ENCODE measurements around the gene RBM20. TPM values are rescaled to one million over a fixed set of nuclear protein-coding genes. Genes with fewer than 3 reads are reported as not detected.
A peak's percentile ranks its signal among the peaks of the same experiment; 100 is the strongest.

Gene RBM20
- total and polyA plus RNA-seq, 10 of the 15 experiments (the other 5 are each of a cell fraction or from before 2014, with no cell fraction given) = 0.04 to 0.26 (median 0.15) TPM

DNA sequence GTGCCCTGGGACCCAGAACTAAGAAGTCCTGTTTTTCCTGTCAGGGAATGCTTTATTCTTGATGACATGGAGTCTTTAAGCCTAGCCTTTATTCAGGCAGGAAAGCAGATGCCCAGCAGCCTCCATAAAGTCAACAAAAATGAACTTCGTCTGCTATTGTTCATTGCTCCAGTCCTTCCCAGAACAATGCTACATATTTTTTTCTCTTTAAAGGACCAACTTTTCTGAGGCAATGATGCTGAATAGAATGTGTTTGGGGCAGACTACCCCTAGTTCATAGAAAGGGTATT is 180.0 kb downstream of the RBM20 start (continued):
- TF ChIP-seq POLR2AphosphoS2 (IDR thresholded peaks at IDR 0.05; ENCODE audit: low read depth, low read length) = no peak

DNA sequence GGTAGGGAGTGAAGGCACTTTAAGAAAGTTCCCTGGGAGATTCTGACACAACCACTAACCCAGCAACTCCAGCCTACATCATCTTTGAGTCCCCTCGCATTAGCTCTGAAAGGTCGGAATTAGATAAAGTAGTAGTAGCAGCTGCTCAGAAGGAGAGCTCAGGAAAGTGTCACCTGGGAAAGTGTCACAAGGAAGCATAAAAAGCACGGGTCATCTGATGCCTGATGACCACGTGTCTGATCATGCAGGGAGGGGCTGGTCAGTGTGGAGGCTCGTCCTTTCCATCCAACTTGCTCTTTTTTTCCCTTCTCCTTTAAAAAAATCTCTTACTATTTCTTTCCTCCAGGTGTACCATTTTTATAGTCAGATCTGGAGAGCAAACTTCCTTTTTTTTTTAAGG is 180.5 kb downstream of the RBM20 start:
- no peak for DNase-seq (ENCODE audit: low read depth, low spot score)
- WGBS (ENCODE audit: insufficient coverage, insufficient replicate concordance, low lambda C conversion rate, missing lambda C conversion rate) = 77% methylated on average over 5 of the region's 5 CpGs
- Histone ChIP-seq H4K20me1 (ENCODE audit: control insufficient read depth, insufficient read depth) (no peaks in the 10 kb centered on the region), H3K79me2 (ENCODE audit: control insufficient read depth, insufficient read depth, low read length) (no peaks in the 10 kb centered on the region), H3K4me3 (no peak overlapping the region), H3K9ac (ENCODE audit: control insufficient read depth, insufficient read depth, low read length) (no peak overlapping the region), H3K4me2 (ENCODE audit: control insufficient read depth, insufficient read depth) (no peak overlapping the region), H3K36me3 (ENCODE audit: control insufficient read depth in 2 of 2, insufficient read depth in 2 of 2, low read length in 1 of 2) (no peaks in the 10 kb centered on the region), H3K27me3 (replicated peaks in 1 of 2; ENCODE audit: control insufficient read depth in 2 of 2, insufficient read depth in 2 of 2, low read length in 1 of 2) (no peaks in the 10 kb centered on the region), H3K27ac (ENCODE audit: control insufficient read depth, insufficient read depth) (no peak overlapping the region), H3K4me1 (ENCODE audit: control insufficient read depth, insufficient read depth, low read length) (peaks cover 3% of the 10 kb centered on the region; the same call in 1 of the 2 replicates), H2AFZ (ENCODE audit: control insufficient read depth, low read depth, low read length) (no peak overlapping the region), H3K9me3 (replicated peaks; ENCODE audit: control insufficient read depth, insufficient read depth, low read length) (no peaks in the 10 kb centered on the region)
- ChIA-PET CTCF (interaction anchor here (0.6 to 1.9 kb wide), 3 partner anchors 21 to 66 kb away, joined by 3 to 9 read pairs (median 4); no protein-coding TSS in a partner anchor), POLR2A (interaction anchor here (1.4 to 1.9 kb wide), 2 partner anchors 11 to 18 kb away, joined by 5 to 9 read pairs; no protein-coding TSS in a partner anchor), SMC1A (ENCODE audit: uncharacterized antibody, unreplicated experiment) (interaction anchor here (0.6 to 10.8 kb wide), 10 partner anchors 10 to 1497 kb away, joined by 3 to 57 read pairs (median 5); no protein-coding TSS in a partner anchor), RAD21 (ENCODE audit: unreplicated experiment) (interaction anchor here (0.5 to 2.2 kb wide), 4 partner anchors 11 to 32 kb away, joined by 3 to 6 read pairs (median 4); no protein-coding TSS in a partner anchor)
- BruUV-seq (replicated peaks) = no TSS peak
- ATAC-seq = no peak
- intact Hi-C loops (cut with micrococcal nuclease; ENCODE audit: unreplicated experiment) = no loop called here
- in situ Hi-C loops (cut with MboI) = no loop called here
- TF ChIP-seq RAD51 (IDR thresholded peaks at IDR 0.05) (peak; percentile 72), IKZF2 (IDR thresholded peaks at IDR 0.05) (no peak)
- FAIRE-seq = no peak

DNA sequence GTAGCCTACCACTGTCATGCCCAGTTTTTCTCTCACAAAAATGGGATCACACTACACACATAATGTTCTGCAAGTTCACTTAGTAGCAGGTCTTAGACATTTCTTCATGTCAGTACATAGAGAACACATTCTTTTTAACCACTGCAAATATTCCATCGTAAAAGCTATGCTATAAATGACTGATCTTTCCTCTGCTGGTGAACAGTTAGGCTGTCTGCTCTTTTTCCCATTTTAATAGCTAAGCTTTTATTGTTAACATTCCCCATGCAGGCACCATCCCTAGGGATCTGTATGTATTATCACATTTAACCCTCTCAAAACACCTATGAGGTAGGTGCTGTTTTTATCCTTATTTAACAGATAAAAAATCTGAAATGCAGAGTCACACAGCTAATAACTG is 181.4 kb downstream of the RBM20 start:
- SMC1A ChIA-PET (ENCODE audit: uncharacterized antibody, unreplicated experiment) = interaction anchor here (1.2 to 10.8 kb wide), 7 partner anchors 9 to 51 kb away, joined by 3 to 57 read pairs (median 5); no protein-coding TSS in a partner anchor
- TF ChIP-seq PAX8 (IDR thresholded peaks at IDR 0.05) (no peak), BHLHE40 (IDR thresholded peaks at IDR 0.05; ENCODE audit: borderline replicate concordance in 1 of 2, low read depth in 2 of 2, low read length in 1 of 2) (no peak), TCF3 (IDR thresholded peaks at IDR 0.05; ENCODE audit: borderline replicate concordance, insufficient read depth, low read depth, low read length) (no peak)
- Histone ChIP-seq H3K4me3 (no peak overlapping the region), H3K9me3 (replicated peaks; ENCODE audit: control insufficient read depth, insufficient read depth, low read length) (no peaks in the 10 kb centered on the region), H3K27ac (ENCODE audit: control insufficient read depth, insufficient read depth) (no peak overlapping the region), H4K20me1 (ENCODE audit: control insufficient read depth, insufficient read depth) (no peaks in the 10 kb centered on the region), H2AFZ (ENCODE audit: control insufficient read depth, low read depth, low read length) (no peak overlapping the region), H3K4me2 (ENCODE audit: control insufficient read depth, insufficient read depth) (no peak overlapping the region), H3K9ac (ENCODE audit: control insufficient read depth, insufficient read depth, low read length) (no peak overlapping the region), H3K79me2 (ENCODE audit: control insufficient read depth, insufficient read depth, low read length) (no peaks in the 10 kb centered on the region), H3K36me3 (ENCODE audit: control insufficient read depth in 2 of 2, insufficient read depth in 2 of 2, low read length in 1 of 2) (no peaks in the 10 kb centered on the region), H3K27me3 (replicated peaks in 1 of 2; ENCODE audit: control insufficient read depth in 2 of 2, insufficient read depth in 2 of 2, low read length in 1 of 2) (no peaks in the 10 kb centered on the region), H3K4me1 (ENCODE audit: control insufficient read depth, insufficient read depth, low read length) (peaks cover 3% of the 10 kb centered on the region; the same call in 1 of the 2 replicates)
- DNase-seq (ENCODE audit: low read depth, low spot score) (no peak), FAIRE-seq (no peak), ATAC-seq (no peak)
- no TSS peak for BruUV-seq (replicated peaks)
- RAD21 ChIA-PET (ENCODE audit: unreplicated experiment) = interaction anchor here (0.7 to 2.2 kb wide), 3 partner anchors 17 to 33 kb away, joined by 4 to 6 read pairs (median 4); no protein-coding TSS in a partner anchor
- CTCF ChIA-PET = interaction anchor here (1.1 to 1.9 kb wide), 2 partner anchors 22 to 65 kb away, joined by 4 to 9 read pairs; no protein-coding TSS in a partner anchor
- intact Hi-C loops (cut with micrococcal nuclease; ENCODE audit: unreplicated experiment) = no loop called here
- POLR2A ChIA-PET = interaction anchor here (0.9 to 1.9 kb wide), 4 partner anchors 10 to 40 kb away, joined by 3 to 9 read pairs (median 4); no protein-coding TSS in a partner anchor
- in situ Hi-C loops (cut with MboI) = no loop called here
- WGBS (ENCODE audit: insufficient coverage, insufficient replicate concordance, low lambda C conversion rate, missing lambda C conversion rate) = 90% methylated on average over 1 of the region's 1 CpG

Measured in GM12878 (cell line).